GM21619 (cell line): Measurements from ENCODE around the gene RELN.

ENCODE experiments used
- ATAC-seq: cut with Tn5 transposase; IDR thresholded peaks from one replicate; pipeline ENCODE4 v1.9.1; 2021; ENCODE audit not compliant: unreplicated experiment

RELN gene

DNA sequence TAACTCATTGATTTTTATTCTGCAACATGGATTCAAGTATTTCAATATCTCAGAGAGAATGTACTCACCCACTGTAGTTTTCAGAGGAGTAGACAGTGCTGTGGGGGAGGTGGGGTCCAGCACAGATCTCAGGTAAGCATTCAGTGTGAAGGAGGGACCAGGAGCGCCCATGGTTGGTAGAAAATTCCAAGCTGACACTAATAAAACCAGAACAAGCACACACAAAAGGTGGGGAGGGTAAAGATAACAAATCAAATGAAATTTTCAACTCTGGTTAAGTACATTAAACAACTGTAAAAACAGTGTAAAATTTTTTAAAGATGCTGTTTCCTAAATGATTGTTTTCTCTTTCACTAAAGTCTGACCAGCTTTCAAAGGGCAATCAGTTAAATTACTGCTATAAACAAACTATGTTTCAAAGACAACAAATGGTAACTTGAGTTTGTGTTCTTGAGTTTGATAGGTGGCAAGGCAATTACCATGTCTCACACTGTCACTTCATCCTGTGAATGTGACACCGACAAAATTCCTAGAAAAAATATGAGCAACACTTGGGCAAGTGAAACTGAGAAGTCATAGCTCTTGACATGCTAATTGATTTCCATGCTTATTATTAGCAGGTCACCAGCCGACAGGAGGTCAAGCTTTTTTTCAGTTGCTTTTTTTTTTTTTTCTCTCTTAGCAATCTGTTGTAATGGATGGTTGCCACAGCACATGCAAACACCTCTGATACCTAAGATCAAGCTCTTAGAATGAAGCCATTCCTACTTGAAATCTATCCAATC, 337.7 kb downstream of the RELN start:
- ATAC-seq = no peak

DNA sequence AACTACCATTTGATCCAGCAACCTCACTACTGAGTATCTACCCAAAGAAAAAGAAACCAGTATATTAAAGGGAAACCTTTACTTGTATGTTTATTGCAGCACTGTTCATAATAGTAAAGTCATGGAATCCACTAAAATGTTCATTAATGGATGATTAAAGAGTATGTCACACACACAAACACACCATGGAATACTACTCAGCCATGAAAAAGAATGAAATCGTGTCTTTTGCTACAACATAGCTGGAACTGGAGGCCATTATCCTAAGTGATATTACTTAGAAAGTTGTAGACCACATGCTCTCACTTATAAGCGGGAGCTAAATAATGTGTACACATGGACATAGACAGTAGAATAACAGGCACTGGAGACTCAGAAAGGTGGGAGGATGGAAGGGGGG, 340.4 kb downstream of the RELN start:
- no peak for ATAC-seq

DNA sequence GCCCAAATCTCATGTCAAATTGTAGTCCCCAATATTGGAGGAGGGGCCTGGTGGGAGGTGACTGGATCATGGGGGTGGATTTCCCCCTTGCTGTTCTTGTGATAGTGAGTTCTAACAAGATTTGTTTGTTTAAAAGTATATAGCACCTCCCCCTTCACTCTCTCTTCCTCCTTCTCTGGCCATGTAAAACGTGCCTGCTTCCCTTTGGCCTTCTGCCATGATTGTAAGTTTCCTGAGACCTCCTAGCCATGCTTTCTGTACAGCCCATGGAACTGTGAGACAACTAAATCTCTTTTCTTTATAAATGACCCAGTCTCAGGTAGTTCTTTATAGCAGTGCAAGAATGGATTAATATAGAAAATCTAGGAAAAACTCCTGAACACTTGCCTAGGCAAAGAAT, 341.3 kb downstream of the RELN start:
- ATAC-seq = no peak

DNA sequence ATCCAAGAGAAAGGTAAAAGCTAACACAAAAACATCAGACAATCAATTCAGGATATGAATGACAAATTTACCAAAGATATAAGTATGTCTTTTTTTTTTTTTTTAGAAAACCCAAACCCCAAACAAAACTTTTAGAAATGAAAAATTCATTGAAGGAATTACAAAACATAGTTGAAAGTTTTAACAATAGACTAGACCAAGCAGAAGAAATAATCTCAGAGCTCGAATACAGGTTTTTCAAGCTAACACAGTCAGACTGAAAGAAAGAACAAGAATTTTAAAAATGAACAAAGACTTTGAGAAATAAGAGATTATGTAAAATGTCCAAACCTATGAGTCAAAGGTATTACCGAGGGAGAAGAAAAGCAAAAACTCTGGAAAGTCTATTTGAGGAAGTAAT, 345.1 kb downstream of the RELN start:
- ATAC-seq = no peak

DNA sequence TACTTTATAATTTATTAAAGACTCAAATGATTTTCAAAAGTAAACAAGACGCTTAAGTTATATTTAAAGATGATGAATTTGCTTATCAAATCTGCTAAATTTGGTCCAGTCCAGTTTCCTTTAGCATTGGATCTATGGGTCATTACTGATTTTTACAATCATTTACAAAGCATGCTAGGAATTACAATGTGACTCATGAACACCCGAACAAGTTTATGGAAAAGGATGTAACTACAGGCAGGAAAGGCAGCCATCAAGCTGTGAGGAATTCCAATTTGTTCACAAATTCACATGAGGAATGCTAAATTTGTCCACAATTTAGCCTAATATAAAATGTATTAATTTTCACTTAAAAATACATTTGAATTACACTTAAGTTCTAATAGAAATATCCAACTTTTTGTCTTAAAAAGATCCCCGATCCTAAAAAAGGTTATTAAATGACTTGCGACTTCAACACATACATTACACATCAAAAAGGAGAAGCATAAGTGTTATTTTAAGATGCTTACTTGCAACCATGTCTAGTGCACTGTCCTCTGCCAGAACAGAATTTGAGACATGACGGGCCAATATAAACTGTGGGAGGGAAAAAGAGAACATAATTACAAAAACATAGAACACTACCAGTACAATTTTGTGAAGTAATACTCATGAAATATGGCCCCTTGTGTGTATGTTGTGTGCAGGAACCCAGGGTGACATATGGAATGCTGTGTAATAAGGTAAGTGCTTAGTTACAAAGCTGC, 349.3 kb downstream of the RELN start:
- ATAC-seq = no peak

DNA sequence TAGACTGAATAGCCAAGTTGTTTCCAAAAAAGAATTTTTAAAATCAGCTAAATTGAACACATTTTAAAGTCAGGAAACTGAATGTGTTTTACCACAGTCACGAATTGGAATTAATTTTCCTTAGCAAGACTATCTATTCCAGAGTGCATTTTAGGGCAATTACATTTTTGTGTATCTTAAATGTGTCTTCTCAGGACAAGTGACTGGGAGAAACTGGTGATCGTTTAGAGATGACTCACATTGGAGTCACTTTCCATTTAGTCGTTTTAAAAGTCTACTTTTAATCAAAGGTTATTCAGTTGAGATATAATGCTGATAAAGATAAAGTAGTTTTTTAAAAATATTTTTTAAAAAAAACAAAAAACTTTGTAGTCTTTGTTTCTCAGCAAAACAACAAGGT, 351.7 kb downstream of the RELN start:
- ATAC-seq = no peak

DNA sequence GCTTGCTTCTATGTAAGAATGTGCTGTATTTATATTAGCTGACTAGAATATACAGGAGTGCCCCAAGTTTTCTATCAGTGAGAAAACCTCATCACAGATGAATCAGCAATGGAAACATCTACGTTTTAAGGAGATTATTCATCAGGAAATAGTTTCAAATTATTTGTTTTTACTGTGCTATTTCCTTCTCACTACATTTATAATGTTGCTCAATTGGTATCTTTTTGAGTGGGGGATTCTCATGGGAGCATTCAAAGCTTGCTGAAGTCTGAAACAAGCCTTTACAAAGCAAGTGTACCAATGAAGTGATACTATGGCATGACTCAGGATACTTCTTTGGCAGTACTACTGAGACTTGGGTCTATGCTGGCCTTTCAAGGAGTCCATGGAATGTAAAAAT, 352.4 kb downstream of the RELN start:
- no peak for ATAC-seq

DNA sequence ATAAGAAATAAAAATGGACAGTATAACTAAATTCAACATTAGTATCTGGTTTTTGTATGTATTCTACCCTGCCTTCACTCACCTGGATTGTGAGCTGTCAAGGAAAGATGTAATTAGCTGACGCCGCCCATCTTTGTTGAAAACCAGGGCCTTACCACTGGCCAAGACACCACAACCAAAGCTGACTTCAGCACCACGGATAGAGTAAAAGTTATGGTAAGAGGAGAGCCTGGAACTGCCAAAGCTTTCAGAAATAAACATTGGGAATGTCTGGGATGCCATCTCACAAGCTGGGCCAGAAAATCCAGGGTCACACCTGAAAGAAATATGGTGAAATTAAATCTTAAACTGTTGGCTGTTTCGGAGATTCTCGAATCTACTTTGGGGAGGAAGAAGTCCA, 353.3 kb downstream of the RELN start:
- no peak for ATAC-seq

DNA sequence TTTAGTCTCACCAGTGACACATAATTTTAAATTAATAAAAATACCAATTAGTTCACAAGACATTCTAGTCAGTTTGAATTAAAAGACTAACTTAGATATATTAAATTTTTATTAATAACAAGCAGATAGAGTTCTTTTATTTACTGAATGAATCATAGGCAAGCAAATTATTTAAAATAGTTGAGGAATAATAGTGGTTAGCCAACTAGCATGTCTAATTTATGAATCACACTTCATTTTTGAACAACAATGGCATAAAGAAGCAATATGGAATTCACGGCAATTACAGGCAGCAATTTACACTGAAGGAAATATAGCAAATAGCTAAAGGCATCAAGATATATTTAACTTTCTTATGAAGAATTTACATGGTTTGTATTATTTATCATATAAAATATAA, 356.5 kb downstream of the RELN start:
- no peak for ATAC-seq

DNA sequence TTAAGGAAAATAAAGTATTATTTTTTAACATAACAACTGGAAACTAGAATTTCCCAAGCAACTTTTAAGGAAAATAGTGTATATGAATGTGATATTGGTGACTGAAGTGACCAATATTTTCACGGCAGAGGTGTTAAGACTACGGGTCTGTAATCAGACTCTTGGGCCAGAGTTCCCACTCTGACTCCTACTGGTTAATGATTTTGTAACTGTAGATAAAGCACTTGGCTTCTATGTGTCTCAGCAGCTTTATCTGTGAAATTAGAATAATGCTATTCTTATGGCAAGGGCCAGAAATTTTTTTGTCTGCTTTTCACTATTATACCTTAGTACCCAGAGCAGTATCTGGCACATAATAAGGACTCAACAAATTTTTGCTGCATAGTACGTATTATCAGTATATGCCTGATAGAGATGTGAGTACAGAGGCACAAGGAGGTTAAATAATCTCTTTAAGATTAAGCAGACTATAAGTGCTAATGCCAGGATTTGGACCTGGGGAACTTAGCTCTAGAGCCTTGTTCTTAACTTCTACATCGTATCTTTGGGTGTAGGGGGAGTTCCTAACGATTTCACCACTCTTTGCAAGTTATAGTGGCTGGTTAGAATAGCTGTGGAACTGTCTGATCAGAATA, 357.3 kb downstream of the RELN start:
- ATAC-seq = no peak

DNA sequence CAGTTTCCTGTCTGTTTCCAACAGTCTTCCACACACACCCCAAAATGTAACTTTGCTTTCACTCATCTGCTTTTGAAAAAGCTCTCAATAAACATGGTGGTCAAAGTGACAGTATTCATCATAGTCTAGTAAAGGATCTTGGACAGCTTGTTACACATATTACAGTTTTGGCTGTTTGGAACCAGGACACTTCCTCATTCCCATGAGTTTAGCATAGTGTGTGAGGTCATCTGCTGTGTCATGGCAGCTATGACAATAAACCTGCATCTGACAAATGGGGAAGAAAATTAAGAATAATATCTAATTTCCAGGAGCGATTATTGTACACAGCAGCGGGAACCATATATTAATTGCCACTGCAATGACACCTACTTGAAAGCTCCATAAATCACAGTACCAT, 359.1 kb downstream of the RELN start:
- no peak for ATAC-seq

DNA sequence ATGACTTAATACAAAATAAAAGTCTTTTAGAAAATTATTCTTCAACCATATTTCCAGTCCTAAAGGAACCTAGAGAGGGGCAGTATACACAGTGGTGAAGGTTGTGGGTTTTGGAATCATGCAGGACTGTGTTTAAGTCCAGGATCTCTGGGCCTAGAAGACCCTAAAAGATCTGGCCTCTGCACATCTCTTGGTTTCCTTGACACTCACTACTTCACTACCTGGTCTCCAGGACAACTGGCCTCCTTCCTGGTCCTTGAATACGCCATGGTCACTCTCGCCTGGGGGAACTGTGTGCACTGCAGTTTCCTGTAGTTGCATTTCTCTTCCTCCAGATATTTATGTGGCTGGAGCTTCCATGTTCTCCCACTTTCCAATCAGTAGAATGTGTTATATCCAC, 360.7 kb downstream of the RELN start:
- no peak for ATAC-seq

DNA sequence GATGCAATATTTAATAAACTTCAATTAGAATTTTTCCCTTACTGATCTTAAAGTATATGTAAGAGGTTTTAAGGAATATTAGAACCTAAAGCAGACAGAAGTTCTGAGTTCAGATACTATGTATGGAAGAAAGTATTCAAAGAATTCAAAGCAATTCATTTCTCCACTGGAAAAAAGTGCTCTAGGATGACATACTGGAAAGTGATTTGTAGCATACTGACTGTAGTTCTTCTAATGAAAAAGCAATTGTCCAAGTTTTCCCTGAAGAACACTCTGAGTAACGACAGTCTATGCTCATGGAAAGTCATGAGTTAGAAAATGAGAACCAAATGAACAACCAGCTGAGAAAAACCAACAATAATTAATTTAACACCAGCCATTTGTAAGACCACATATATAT, 362.7 kb downstream of the RELN start:
- no peak for ATAC-seq

DNA sequence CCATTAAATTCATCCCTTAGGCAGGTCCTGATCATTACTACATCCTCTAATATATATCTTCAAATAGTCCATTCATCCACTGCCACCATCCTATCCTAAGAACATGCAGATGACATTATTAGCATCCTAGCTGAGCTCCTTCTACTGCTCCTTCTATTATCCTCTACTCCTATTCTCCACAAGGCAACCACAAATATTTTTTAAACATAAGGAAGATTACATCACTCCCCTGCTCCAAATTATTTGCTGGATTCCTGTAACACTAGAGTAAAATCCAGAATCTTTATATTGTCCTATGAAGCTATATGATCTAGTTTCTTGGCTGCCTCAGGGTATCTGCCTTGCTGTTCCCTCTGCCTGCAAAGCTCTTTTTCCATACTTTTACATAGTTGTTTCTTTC, 367.2 kb downstream of the RELN start:
- no peak for ATAC-seq

DNA sequence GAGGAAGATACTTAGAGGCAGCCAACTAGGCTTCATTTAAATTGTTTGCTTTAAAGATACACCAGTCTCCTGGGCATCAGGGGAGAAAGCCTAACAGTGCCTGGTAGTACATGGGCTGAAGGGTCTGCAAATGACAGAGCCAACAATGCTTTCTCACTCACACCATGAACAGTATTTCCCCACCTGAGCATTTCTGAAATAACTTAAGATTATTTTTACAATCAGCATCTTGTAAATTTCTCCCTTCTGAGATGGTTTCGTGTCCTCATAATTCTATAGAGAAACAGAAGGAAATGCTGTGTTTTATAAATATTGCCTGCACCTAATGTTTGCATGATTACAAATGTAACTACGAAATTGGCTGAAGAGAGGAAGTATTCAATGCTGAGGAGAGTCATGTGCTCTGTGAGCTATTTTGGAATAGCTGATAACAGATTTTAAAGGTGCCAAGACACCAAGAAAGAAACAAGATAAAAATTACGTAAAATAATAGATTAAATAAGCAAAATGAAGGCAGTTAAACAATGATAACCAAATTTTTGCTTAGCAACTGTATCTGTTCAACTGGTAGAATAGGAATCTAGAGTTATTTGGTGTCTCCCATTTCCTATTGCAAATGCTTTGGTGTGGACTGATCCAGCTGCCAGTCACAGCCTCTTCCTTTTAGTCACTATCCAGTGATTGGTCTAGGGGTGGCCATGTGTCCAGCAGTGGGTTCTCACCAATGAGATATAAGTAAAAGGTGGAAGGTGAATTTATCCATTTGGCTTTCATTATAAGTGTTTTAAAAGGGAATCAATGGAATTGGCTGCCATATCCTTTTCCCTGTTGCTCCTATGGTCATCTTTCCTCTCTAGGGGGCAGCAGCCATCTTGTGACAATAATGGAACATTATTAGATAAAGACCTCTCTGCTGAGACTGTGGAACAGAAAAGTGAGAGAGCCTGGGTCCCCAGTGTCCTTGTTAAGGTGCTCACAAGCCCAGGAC, 375.5 kb downstream of the RELN start:
- no peak for ATAC-seq

DNA sequence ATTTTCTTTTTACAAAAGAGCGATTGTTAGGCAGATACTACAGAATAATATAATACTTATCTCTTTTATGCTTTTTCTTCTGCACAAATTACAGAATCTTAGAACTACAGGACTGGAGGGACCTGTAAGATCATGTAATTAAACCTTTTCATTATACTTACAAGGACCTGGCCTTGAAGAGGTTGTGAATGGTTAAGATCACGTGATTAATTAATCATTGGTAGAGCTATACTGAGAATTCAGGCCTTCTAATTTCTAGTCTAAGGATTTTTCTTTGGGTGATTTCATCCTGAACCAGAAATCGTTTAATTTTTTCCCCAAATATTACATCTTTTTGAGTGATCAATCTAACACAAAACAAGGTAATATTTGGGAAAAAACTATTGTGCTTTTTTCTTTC, 379.7 kb downstream of the RELN start:
- no peak for ATAC-seq

DNA sequence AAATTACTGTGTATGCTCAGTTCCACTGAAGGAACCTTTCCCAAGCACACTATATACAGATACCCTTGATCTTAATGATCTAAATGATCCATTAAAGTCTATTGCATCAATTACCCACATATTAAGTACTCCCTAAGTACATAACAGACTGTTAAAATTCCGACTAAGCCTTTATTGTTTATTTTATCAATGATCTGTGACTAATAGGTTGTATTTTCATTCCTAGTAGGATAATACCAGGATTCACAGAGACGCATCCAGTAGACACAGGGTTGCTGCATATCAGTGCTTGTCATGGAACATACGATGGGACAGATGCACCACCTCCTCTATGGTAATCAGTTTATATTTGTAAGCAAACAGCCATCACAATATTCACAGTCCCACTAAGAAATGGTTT, 383.8 kb downstream of the RELN start:
- no peak for ATAC-seq

DNA sequence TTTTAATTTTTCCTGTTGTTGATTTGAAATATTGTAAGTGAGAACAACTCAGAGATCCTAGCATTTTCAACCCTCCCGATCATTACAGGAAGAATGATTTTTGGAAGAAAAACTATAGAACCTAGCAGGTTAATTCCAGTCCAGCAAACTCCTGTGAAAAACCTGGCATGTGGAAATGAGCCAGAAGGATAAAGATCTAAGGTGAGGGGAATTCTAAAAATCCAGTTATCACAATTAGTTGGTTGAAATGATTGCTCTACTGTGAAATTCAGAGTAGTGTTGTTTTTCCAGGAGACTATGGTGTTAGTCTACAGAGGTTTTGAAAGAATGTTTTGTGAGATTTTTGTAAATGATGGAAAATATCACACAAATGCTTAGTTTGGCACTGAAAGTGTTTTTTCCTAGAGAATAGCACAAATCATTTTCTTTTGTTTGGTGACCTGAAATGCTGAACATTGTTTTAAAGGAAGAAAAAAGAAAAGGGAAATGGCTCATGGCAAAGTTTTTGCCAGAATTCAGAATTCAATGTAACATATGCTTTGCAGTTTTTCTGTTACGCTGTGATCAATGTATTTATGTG, 391.0 kb downstream of the RELN start:
- no peak for ATAC-seq

DNA sequence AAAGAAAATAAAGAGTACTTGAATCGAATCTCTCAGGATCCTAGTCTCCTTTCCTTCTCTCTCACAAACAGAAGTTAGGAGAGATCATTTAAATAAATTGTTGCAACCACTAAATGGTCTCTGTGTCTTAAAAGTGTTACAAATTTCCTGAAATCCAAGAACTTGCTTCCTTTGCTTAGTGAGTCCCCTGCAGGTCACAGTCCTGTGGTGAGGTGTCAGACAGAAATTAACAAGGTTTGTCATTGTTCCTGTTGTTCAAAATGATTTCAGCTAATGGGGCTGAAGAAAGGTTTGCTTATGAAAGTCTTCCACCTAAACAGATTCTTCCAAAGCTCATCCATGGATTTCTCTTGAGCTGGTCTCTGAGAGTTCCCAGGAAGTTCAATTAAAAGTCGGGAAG, 391.9 kb downstream of the RELN start:
- ATAC-seq = no peak

DNA sequence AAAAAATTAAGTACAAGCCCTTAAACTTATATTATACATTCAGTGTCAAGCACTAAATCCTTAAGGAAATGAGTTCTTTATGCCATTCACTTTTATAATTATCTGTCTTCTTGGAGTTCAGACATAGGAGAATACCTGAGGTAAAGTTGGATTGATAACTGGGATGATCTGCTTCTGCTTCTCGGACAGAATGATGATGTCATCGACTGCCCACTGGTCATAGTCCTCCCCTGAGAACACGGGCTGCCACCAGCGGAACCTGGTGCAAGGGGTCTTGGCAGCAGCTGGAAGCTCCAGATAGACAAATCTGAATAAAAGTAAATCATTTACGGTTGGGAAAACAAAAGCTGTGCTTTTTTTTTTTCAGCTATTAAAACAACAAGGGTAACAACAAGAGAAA, 395.3 kb downstream of the RELN start:
- ATAC-seq = no peak

DNA sequence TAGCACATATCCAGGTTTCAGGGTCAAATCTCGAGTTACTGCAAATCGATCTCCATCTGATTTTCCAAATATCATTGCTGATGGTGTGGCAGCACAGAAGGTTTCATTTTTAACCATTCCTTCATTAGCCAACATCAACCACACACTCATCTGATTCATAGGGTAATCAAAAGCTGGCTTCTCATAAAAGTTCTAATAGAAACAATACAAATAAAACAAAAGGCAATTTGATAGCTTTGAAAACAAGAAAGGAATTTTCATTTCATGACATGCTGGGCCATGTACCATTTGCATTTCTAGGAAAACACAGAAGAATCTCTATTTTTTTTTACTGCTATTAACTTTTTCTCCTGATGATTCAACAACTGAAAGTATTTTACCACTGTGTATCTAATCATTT, 395.8 kb downstream of the RELN start:
- no peak for ATAC-seq
